Peyer's patch (tissue), 4 donors: Measurements from ENCODE around the gene TH.

ENCODE experiments used
- POLR2A ChIP-seq, 2 donors: fragments of 450-650 bp; IDR thresholded peaks; one replicate each; pipeline ENCODE4 v1.5.1; 2017; ENCODE audit warnings: antibody characterized with exemption in 2 of 2, mild to moderate bottlenecking in 2 of 2, moderate library complexity in 2 of 2
- TF ChIP-seq, protein P1 (sequence below), 6 experiments: fragments of 450-650 bp in 4 of 6; fragments of 200-600 bp in 2 of 6; sonication (generic) in 1 of 6; IDR thresholded peaks; one replicate each; pipeline ENCODE4 v1.5.1; 2017 to 2019; ENCODE audit warnings: antibody characterized with exemption in 6 of 6, mild to moderate bottlenecking in 3 of 6, moderate library complexity in 1 of 6

DNA sequence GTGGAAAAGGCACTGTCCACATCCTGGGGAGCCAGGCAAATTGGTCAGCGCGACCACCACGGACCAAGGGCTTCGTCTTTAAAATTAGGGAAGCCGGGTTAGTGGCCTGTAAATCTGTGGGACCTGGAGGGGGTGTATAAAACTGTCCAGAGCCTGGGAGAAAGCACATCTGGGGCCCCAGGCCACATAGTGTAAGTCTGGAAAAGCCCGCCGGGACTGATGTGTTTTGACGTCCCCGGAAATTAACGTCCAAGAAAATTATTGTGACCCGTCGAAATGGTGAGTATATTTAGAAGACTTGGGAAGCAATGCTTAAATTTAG, 28.2 kb downstream of the TH start:
- TF ChIP-seq POLR2A (IDR thresholded peaks at IDR 0.05): no peak
- TF ChIP-seq, protein P1, sequence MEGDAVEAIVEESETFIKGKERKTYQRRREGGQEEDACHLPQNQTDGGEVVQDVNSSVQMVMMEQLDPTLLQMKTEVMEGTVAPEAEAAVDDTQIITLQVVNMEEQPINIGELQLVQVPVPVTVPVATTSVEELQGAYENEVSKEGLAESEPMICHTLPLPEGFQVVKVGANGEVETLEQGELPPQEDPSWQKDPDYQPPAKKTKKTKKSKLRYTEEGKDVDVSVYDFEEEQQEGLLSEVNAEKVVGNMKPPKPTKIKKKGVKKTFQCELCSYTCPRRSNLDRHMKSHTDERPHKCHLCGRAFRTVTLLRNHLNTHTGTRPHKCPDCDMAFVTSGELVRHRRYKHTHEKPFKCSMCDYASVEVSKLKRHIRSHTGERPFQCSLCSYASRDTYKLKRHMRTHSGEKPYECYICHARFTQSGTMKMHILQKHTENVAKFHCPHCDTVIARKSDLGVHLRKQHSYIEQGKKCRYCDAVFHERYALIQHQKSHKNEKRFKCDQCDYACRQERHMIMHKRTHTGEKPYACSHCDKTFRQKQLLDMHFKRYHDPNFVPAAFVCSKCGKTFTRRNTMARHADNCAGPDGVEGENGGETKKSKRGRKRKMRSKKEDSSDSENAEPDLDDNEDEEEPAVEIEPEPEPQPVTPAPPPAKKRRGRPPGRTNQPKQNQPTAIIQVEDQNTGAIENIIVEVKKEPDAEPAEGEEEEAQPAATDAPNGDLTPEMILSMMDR (IDR thresholded peaks at IDR 0.05): no peak
